ENCODE data around the gene DPP3.

GRCh38 chr11:66488957-66489356, 8.7 kb downstream of the DPP3 start:
- TF ChIP-seq CTCF (IDR thresholded peaks at IDR 0.05) (no peak), POLR2A (IDR thresholded peaks at IDR 0.05) (no peak)

Data from gastroesophageal sphincter (tissue), 3 donors.